Stimulated activated CD8-positive, alpha-beta memory T cell treated with anti-CD3 and anti-CD28 coated beads, Interleukin-4, amount 100 ng/mL, for 24 hours (primary cell): Measurements from ENCODE around the gene CASP6.

Experiments
- DNase-seq: peaks from one replicate; pipeline ENCODE4 v3.0.0-alpha.2; 2020; ENCODE audit warnings: low read depth

The CASP6 gene

GRCh38 chr4:109671350-109671749 lies 31.9 kb downstream of the CASP6 start:
- no peak for DNase-seq

DNA sequence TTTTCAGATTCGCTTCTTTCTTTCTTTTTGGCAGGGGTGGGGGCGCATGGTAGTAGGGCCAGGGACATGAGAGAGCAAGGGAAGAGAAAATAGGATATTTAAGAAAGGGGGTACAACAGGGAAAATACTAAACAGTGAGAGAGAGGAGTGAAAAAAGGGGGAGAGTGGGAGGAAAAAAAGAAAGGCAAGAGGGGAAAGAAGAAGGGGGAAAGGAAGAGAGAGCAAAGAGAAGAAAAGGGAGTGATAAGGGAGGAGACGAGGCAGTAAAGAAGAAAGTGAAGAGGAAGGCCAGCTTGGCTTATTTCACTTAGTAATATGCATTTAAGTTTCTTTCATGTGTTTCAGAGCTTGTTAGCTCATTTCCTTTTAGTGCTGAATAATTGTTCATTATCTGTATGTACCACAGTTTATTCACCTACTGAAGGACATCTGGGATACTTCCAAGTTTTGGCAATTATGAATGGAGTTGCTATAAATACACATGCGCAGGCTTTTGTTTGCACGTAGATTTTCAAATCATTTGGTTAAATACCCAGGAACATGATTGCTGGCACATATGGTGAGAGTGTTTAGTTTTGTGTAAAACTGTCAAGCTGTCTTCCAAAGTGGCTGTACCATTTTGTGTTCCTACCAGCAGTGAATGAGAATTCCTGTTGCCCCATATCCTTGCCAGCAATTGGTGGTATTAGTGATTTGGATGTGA lies 37.3 kb downstream of the CASP6 start:
- DNase-seq = no peak

DNA sequence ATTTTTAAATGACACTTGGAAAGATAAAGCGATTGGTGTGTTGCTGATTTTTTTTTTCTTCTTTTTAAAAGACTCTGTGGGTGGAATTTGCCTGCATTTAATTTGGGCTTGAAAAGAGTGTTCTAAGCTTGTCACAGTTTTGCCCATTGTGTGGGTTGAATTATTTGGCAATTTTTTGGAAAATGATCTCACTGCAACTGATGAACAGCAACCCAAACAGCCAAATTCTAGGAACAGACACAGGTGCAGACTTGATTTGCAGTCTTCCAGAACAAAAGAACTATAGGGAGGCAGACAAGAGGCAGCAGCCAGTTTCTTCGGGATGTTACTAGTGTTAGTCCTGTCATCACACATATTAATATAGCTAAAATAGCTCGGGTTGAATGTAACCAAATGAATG lies 40.5 kb downstream of the CASP6 start:
- no peak for DNase-seq

DNA sequence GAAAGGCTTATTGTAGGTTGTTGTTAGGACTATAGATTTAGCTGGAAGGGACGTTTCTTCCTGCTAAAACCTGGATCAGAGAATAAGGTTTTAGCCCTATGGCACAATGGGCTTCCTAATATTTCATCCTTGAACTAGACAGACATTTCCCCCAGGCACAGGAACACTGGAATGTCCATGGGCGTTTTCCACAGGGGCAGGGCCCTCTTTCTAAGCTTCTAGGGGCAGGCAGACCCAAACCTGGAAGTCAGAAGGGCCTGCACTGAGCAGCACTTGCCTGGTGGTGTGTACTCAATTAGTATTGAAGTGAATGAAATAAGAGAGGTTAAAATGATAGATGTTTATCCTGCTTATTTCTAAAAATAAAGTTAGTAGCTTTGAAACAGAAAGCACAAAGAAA lies 41.1 kb downstream of the CASP6 start:
- DNase-seq = no peak

DNA sequence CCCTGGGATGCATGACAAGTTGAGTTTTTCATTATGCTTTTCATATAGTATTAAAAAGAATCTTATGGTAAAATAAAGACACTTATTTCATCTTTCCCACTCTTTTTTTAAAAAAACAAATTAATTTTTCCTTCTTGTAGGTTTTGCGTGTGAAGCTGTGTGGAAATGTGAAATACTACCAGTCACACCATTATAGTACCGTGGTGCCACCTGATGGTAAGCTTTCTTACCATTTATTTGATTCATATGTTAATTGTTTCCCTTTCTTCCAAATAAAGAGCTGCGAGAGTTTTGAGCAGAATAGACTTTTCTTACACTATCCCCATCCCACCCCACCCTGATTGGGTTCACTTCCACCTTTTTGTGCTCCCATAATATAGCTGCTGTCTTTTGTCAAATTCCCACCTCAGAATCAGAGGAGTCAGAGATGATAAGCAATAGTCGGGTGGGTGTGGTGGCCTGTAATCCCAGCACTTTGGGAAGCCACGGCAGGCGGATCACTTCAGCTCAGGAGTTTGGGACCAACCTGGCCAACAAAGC lies 44.3 kb downstream of the CASP6 start:
- DNase-seq = no peak

DNA sequence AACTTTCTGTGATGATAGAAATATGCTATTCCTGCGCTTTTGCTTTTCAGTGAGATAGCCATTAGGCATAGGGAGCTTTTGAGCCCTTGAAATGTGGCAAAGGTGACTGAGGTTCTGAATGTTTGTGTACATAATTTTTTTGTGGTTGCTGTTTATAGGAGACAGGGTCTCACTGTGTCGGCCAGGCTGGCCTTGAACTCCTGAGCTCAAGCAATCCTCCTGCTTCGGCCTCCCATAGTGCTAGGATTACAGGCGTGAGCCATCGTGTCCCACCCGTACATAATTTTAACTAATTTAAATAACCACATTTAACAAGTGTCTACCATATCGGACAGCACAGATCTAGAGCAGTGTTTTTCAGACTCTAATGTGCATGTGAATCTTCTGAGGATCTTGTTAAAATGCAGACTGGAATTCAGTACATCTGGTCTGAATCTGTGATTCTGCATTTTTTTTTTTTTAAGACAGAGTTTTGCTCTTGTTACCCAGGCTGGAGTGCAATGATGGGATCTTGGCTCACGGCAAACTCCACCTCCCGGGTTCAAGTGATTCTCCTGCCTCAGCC lies 45.3 kb downstream of the CASP6 start:
- DNase-seq = no peak

GRCh38 chr4:109655396-109655795 lies 47.8 kb downstream of the CASP6 start:
- no peak for DNase-seq

GRCh38 chr4:109649872-109650271 lies 53.4 kb downstream of the CASP6 start:
- DNase-seq = no peak

DNA sequence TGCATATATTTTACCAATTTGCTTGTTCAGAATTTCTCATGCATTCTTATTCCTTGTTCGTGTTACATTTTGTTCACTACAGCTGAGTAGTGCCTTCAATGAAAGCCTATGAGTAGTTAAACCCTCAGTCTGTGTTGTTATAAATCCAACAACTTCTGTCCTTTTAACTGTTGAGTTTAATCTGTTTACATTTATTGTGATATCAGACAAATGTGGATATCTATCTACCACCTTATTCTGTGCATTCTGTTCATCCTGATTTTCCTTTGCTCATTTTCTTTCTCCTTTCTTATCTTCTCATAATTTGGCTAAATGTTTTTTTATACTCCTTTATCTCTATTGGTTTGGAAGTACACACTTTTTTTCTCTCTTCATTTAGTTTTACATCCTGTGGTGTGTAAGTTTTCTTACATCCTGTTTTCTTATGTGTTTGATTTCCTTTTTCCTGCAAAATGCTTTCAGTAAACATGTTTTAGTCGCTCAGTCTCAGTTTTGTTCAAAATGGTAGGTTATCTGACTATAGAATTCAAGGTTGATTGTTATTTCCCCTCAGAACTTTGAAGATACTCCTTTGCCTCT lies 54.2 kb downstream of the CASP6 start:
- no peak for DNase-seq

DNA sequence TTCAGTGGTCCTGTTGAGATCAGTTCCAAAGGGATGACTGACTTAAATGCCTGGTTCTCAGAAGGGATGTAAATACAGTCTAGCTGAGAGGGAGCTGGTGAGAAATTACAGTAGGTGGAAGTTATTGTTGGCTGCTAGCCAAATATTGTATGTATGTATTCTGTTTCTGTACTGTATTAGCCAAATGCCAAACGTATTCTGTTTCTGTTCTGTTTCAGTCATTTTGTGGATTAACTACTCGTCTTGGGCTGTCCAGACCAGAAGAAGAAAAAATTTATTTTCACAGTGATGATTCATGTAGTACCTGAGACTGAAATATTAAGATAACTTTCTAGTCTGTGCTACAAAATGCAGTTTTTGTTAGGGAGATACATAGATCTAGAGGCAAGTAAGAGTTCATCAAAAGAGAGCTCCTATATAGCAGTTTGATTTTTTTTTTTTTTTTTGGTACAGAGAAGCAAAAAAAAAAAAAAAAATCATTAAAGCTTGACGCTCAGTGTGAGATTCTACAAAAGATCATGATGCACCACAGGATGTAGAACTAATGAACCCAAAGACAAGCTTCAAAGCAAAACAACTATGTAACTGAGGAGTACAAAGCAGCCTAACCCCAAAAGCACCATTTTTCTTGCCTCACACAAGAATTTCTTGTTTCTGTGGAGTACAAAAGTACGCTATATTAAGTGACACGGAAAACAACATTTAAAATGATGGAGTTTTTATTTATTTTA lies 54.8 kb downstream of the CASP6 start:
- DNase-seq = no peak

DNA sequence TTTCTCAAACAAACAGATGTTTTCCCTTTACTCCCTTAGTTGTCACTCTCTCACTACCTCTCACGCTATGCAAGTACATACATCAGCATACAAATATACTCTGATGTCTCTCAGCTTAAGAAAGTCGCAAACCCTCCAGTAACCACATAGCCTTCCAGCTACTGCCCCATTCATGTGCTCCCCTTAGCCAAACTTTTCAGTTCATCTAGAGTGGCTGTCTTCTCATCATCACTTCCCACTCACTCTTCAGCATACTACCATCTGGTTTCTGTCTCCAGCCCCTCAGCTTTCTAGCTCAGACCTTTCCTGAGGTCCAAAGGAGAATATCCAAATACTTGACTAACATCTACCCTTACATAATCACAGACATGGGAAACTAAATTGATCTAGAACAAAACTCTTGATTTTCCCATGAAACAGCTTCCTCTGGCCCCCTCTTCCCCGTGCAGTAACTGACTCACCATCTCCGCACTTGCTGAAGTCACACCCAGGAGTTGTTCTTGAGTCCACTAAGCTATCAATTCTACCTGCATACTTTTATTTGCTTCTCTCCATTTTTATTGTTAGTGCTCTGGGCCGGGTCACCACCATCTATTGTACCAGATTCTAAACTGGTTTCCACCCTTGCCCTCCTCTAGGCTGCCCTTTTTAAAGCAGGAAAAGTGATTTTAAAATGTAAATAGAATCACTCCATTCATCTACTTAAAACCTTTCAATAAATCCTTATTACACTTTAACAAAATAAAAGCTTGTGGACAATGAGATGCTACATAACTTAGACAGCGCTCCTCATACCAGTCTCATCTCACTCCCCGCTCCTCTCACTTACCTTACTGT lies 57.2 kb downstream of the CASP6 start:
- DNase-seq = no peak

DNA sequence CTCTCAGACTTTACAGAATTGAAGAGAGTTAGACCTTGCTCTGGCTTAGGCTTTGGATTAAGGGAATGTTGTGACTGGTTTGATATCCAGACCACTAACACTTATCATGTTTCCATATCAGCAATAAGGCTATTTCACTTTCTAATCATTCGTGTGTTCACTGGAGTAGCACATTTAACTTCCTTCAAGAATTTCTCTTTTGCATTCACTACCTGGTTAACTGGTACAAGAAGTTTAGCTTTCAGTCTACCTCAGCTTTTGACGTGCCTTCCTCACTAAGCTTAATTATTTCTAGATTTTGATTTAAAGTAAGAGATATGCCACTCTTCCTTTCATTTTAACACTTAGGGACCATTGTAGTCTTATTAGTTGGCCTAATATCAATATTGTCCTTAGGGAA lies 62.6 kb downstream of the CASP6 start:
- no peak for DNase-seq
